GM23248 (cell line): Measurements from ENCODE around the gene NDST4.

ENCODE experiments used
- EZH2 ChIP-seq: fragments of 200-600 bp; sonication (generic); IDR thresholded peaks from 2 replicates; pipeline ENCODE4 v1.6.1; 2018; ENCODE audit warnings: antibody characterized with exemption, mild to moderate bottlenecking; ENCODE audit not compliant: insufficient read depth, poor library complexity, severe bottlenecking
- EZH2phosphoT487 ChIP-seq: fragments of 200-600 bp; sonication (generic); IDR thresholded peaks from 2 replicates; pipeline ENCODE4 v1.6.1; 2018; ENCODE audit warnings: antibody characterized with exemption, moderate library complexity, mild to moderate bottlenecking, low read depth; ENCODE audit not compliant: insufficient read depth

- TF ChIP-seq EZH2phosphoT487: no peak
- TF ChIP-seq EZH2: no peak
These were observed 4.2 kb upstream of the NDST4 start for GRCh38 chr4:115117651-115118050.
